Measurements from ENCODE around the gene LMF2.

Gene LMF2

GRCh38 chr22:50483977-50484853, 23.3 kb downstream of the LMF2 start:
- peaks cover 18% of the 10 kb centered on the region for H3K27me3 ChIP-seq (ENCODE audit: control insufficient read depth, insufficient read depth, low read length)
- no peaks in the 10 kb centered on the region for H3K9me3 ChIP-seq (ENCODE audit: control insufficient read depth, insufficient read depth, low read length)
- H3K36me3 ChIP-seq (ENCODE audit: control insufficient read depth, insufficient read depth, low read length) = no peaks in the 10 kb centered on the region
- H3K4me3 ChIP-seq (ENCODE audit: low read depth, low read length) = no peak overlapping the region
- H3K9ac ChIP-seq (ENCODE audit: low read depth, low read length) = no peak overlapping the region
- H3K4me1 ChIP-seq (ENCODE audit: control insufficient read depth, insufficient read depth, low read length) = no peaks in the 10 kb centered on the region
- no peak overlapping the region for H3K27ac ChIP-seq (ENCODE audit: low read depth, low read length)

GRCh38 chr22:50483556-50483955, 23.9 kb downstream of the LMF2 start:
- no peak overlapping the region for H3K4me3 ChIP-seq (ENCODE audit: low read depth, low read length)
- H3K27ac ChIP-seq (ENCODE audit: low read depth, low read length) = no peak overlapping the region
- H3K9ac ChIP-seq (ENCODE audit: low read depth, low read length) = no peak overlapping the region
- H3K9me3 ChIP-seq (ENCODE audit: control insufficient read depth, insufficient read depth, low read length) = no peaks in the 10 kb centered on the region
- H3K27me3 ChIP-seq (ENCODE audit: control insufficient read depth, insufficient read depth, low read length) = peaks cover 18% of the 10 kb centered on the region
- no peaks in the 10 kb centered on the region for H3K4me1 ChIP-seq (ENCODE audit: control insufficient read depth, insufficient read depth, low read length)
- no peaks in the 10 kb centered on the region for H3K36me3 ChIP-seq (ENCODE audit: control insufficient read depth, insufficient read depth, low read length)

GRCh38 chr22:50483106-50483505, 24.4 kb downstream of the LMF2 start:
- Histone ChIP-seq H3K27me3 (ENCODE audit: control insufficient read depth, insufficient read depth, low read length) (peaks cover 18% of the 10 kb centered on the region), H3K36me3 (ENCODE audit: control insufficient read depth, insufficient read depth, low read length) (no peaks in the 10 kb centered on the region), H3K27ac (ENCODE audit: low read depth, low read length) (no peak overlapping the region), H3K4me3 (ENCODE audit: low read depth, low read length) (no peak overlapping the region), H3K9me3 (ENCODE audit: control insufficient read depth, insufficient read depth, low read length) (no peaks in the 10 kb centered on the region), H3K4me1 (ENCODE audit: control insufficient read depth, insufficient read depth, low read length) (no peaks in the 10 kb centered on the region), H3K9ac (ENCODE audit: low read depth, low read length) (no peak overlapping the region)

- H3K4me1 ChIP-seq (ENCODE audit: control insufficient read depth, insufficient read depth, low read length) = no peaks in the 10 kb centered on the region
- H3K36me3 ChIP-seq (ENCODE audit: control insufficient read depth, insufficient read depth, low read length) = no peaks in the 10 kb centered on the region
- H3K9me3 ChIP-seq (ENCODE audit: control insufficient read depth, insufficient read depth, low read length) = no peaks in the 10 kb centered on the region
- H3K27ac ChIP-seq (ENCODE audit: low read depth, low read length) = no peak overlapping the region
- peak overlapping the region; percentile 73 for H3K9ac ChIP-seq (ENCODE audit: low read depth, low read length)
- peaks cover 18% of the 10 kb centered on the region for H3K27me3 ChIP-seq (ENCODE audit: control insufficient read depth, insufficient read depth, low read length)
- H3K4me3 ChIP-seq (ENCODE audit: low read depth, low read length) = peak overlapping the region; percentile 77
These were observed 25.1 kb downstream of the LMF2 start for GRCh38 chr22:50482107-50483074.

- Histone ChIP-seq H3K36me3 (ENCODE audit: control insufficient read depth, insufficient read depth, low read length) (no peaks in the 10 kb centered on the region), H3K27ac (ENCODE audit: low read depth, low read length) (no peak within 1 kb of the TSS), H3K9ac (ENCODE audit: low read depth, low read length) (peak within 1 kb of the TSS; percentile 73), H3K9me3 (ENCODE audit: control insufficient read depth, insufficient read depth, low read length) (no peaks in the 10 kb centered on the region), H3K27me3 (ENCODE audit: control insufficient read depth, insufficient read depth, low read length) (peaks cover 18% of the 10 kb centered on the region), H3K4me1 (ENCODE audit: control insufficient read depth, insufficient read depth, low read length) (no peaks in the 10 kb centered on the region; the same call in 1 of the 2 replicates), H3K4me3 (ENCODE audit: low read depth, low read length) (peak within 1 kb of the TSS; percentile 77)
These were observed 25.9 kb downstream of the LMF2 start, which contains the start of gene ADM2 for GRCh38 chr22:50481440-50482106. Gene ADM2 (plus strand): TSS chr22:50481543. CDS start chr22:50481848, 305 bp downstream.

- Histone ChIP-seq H3K9me3 (ENCODE audit: control insufficient read depth, insufficient read depth, low read length) (no peaks in the 10 kb centered on the region), H3K4me1 (ENCODE audit: control insufficient read depth, insufficient read depth, low read length) (no peaks in the 10 kb centered on the region; the same call in 1 of the 2 replicates), H3K36me3 (ENCODE audit: control insufficient read depth, insufficient read depth, low read length) (no peaks in the 10 kb centered on the region), H3K9ac (ENCODE audit: low read depth, low read length) (peak overlapping the region; percentile 54; the same call in 1 of the 2 replicates), H3K27ac (ENCODE audit: low read depth, low read length) (no peak overlapping the region), H3K4me3 (ENCODE audit: low read depth, low read length) (peak overlapping the region; percentile 77), H3K27me3 (ENCODE audit: control insufficient read depth, insufficient read depth, low read length) (peaks cover 18% of the 10 kb centered on the region)
These were observed 26.5 kb downstream of the LMF2 start for GRCh38 chr22:50481045-50481439.

- Histone ChIP-seq H3K27ac (ENCODE audit: low read depth, low read length) (no peak overlapping the region), H3K4me1 (ENCODE audit: control insufficient read depth, insufficient read depth, low read length) (peaks cover 4% of the 10 kb centered on the region; the same call in 1 of the 2 replicates), H3K27me3 (ENCODE audit: control insufficient read depth, insufficient read depth, low read length) (peaks cover 18% of the 10 kb centered on the region), H3K4me3 (ENCODE audit: low read depth, low read length) (no peak overlapping the region), H3K36me3 (ENCODE audit: control insufficient read depth, insufficient read depth, low read length) (no peaks in the 10 kb centered on the region), H3K9me3 (ENCODE audit: control insufficient read depth, insufficient read depth, low read length) (no peaks in the 10 kb centered on the region), H3K9ac (ENCODE audit: low read depth, low read length) (no peak overlapping the region)
These were observed 27.8 kb downstream of the LMF2 start for GRCh38 chr22:50479721-50480120.

- no peak overlapping the region for H3K9ac ChIP-seq (ENCODE audit: low read depth, low read length)
- peaks cover 9% of the 10 kb centered on the region for H3K4me1 ChIP-seq (ENCODE audit: control insufficient read depth, insufficient read depth, low read length)
These were observed 29.6 kb downstream of the LMF2 start for GRCh38 chr22:50477923-50478322.

GRCh38 chr22:50476868-50477267, 30.6 kb downstream of the LMF2 start:
- Histone ChIP-seq H3K27me3 (ENCODE audit: control insufficient read depth, insufficient read depth, low read length) (peaks cover 18% of the 10 kb centered on the region), H3K27ac (ENCODE audit: low read depth, low read length) (no peak overlapping the region), H3K9me3 (ENCODE audit: control insufficient read depth, insufficient read depth, low read length) (no peaks in the 10 kb centered on the region), H3K9ac (ENCODE audit: low read depth, low read length) (no peak overlapping the region), H3K36me3 (ENCODE audit: control insufficient read depth, insufficient read depth, low read length) (no peaks in the 10 kb centered on the region), H3K4me1 (ENCODE audit: control insufficient read depth, insufficient read depth, low read length) (peaks cover 9% of the 10 kb centered on the region), H3K4me3 (ENCODE audit: low read depth, low read length) (no peak overlapping the region)

More at GRCh38 chr22:50477923-50478322, 29.6 kb downstream of the LMF2 start:
- no peak overlapping the region for H3K27ac ChIP-seq (ENCODE audit: low read depth, low read length)
- no peaks in the 10 kb centered on the region for H3K9me3 ChIP-seq (ENCODE audit: control insufficient read depth, insufficient read depth, low read length)
- no peak overlapping the region for H3K4me3 ChIP-seq (ENCODE audit: low read depth, low read length)
- peaks cover 18% of the 10 kb centered on the region for H3K27me3 ChIP-seq (ENCODE audit: control insufficient read depth, insufficient read depth, low read length)
- no peaks in the 10 kb centered on the region for H3K36me3 ChIP-seq (ENCODE audit: control insufficient read depth, insufficient read depth, low read length)

GRCh38 chr22:50475652-50476002, 31.9 kb downstream of the LMF2 start:
- Histone ChIP-seq H3K4me1 (ENCODE audit: control insufficient read depth, insufficient read depth, low read length) (peaks cover 9% of the 10 kb centered on the region), H3K27ac (ENCODE audit: low read depth, low read length) (no peak overlapping the region), H3K4me3 (ENCODE audit: low read depth, low read length) (peak overlapping the region; percentile 75; the same call in 1 of the 2 replicates), H3K36me3 (ENCODE audit: control insufficient read depth, insufficient read depth, low read length) (no peaks in the 10 kb centered on the region), H3K9ac (ENCODE audit: low read depth, low read length) (no peak overlapping the region), H3K27me3 (ENCODE audit: control insufficient read depth, insufficient read depth, low read length) (peaks cover 13% of the 10 kb centered on the region), H3K9me3 (ENCODE audit: control insufficient read depth, insufficient read depth, low read length) (no peaks in the 10 kb centered on the region)

All from HUES48 (cell line).